Endothelial cell of umbilical vein (primary cell): ENCODE measurements around the gene TSPAN15. TPM values are rescaled to one million over a fixed set of nuclear protein-coding genes. Genes with fewer than 3 reads are reported as not detected.

ENCODE experiments used
- BruUV-seq: library from RNA; stranded (reverse); fragments of 400-500 nt; replicated peaks from 2 replicates; lab custom pipeline; 2021; lab: Mats Ljungman, UMichigan
- CTCF ChIA-PET: fragments of 300-600, 350-600 bp; sonication (Branson Sonifier 250); formaldehyde crosslinking; loops from one replicate; lab custom pipeline; 2021; ENCODE audit warnings: antibody characterized with exemption, inconsistent platforms; lab: Charles Lee
- POLR2A ChIA-PET: fragments of 300-600, 350-600 bp; sonication (Branson Sonifier 250); formaldehyde crosslinking; loops from one replicate; lab custom pipeline; 2021; ENCODE audit warnings: antibody characterized with exemption, inconsistent platforms; lab: Charles Lee
- DNase-seq: peaks from one replicate; pipeline ENCODE4 v3.0.0-alpha.2; 2011; ENCODE audit warnings: low read depth, low spot score
- FAIRE-seq: peaks from 2 replicates; lab custom pipeline; 2011; peaks lifted over from hg19 to GRCh38; lab: Jason Lieb, UNC
- H2AFZ ChIP-seq: 2 replicates; pipeline ENCODE4 v1.6.0; 2012; ENCODE audit warnings: low read depth, low read length, control low read depth, inconsistent platforms
- H3K27ac ChIP-seq: 2 replicates; pipeline ENCODE4 v1.5.1; 2011; ENCODE audit warnings: low read depth, mild to moderate bottlenecking, control low read depth, low read length, moderate library complexity; ENCODE audit not compliant: insufficient read depth
- H3K27me3 ChIP-seq, 2 experiments: 2 replicates each; pipeline versions ENCODE4 v1.6.0 to v1.6.1; 2011; ENCODE audit warnings: low read length in 2 of 2, mixed read lengths in 1 of 2; ENCODE audit not compliant: control insufficient read depth in 2 of 2, insufficient read depth in 2 of 2
- H3K36me3 ChIP-seq, 2 experiments: 2 replicates in 1 of 2; 3 replicates in 1 of 2; pipeline ENCODE4 v1.5.1; 2011; ENCODE audit warnings: low read length in 2 of 2, mild to moderate bottlenecking in 1 of 2, moderate library complexity in 1 of 2; ENCODE audit not compliant: control insufficient read depth in 2 of 2, insufficient read depth in 2 of 2; ENCODE audit errors: extremely low read depth in 1 of 2
- H3K4me1 ChIP-seq: 3 replicates; pipeline ENCODE4 v1.5.1; 2011; ENCODE audit warnings: mild to moderate bottlenecking, low read length; ENCODE audit not compliant: control insufficient read depth, insufficient read depth; ENCODE audit errors: extremely low read depth
- H3K4me2 ChIP-seq: 2 replicates; pipeline ENCODE4 v1.6.1; 2011; ENCODE audit warnings: low read length, control low read depth, mixed read lengths; ENCODE audit not compliant: insufficient read depth
- H3K4me3 ChIP-seq, 3 experiments: fragments of 200-600 bp in 1 of 3; sonication (generic), shearing (Covaris generic) in 1 of 3; replicated peaks in 1 of 3; 2 replicates each; pipeline ENCODE4 v1.5.1; 2011 to 2016; ENCODE audit warnings: control low read depth in 3 of 3, low read length in 3 of 3, mild to moderate bottlenecking in 2 of 3, inconsistent platforms in 1 of 3, low read depth in 1 of 3, moderate library complexity in 1 of 3; ENCODE audit not compliant: insufficient read depth in 1 of 3
- H3K79me2 ChIP-seq: 2 replicates; pipeline ENCODE4 v1.6.0; 2012; ENCODE audit warnings: low read length, inconsistent platforms; ENCODE audit not compliant: control insufficient read depth, insufficient read depth
- H3K9ac ChIP-seq: replicated peaks from 2 replicates; pipeline ENCODE3; 2011; ENCODE audit warnings: low read length, control low read depth; ENCODE audit not compliant: insufficient read depth; ENCODE audit errors: extremely low read depth
- H3K9me1 ChIP-seq: replicated peaks from 3 replicates; pipeline ENCODE4 v1.6.0; 2011; ENCODE audit warnings: mild to moderate bottlenecking, low read length; ENCODE audit not compliant: control insufficient read depth, insufficient read depth; ENCODE audit errors: extremely low read depth
- H3K9me3 ChIP-seq: replicated peaks from 2 replicates; pipeline ENCODE4 v1.5.1; 2012; ENCODE audit warnings: low read length, inconsistent platforms; ENCODE audit not compliant: control insufficient read depth, insufficient read depth
- H4K20me1 ChIP-seq: replicated peaks from 2 replicates; pipeline ENCODE3; 2011; ENCODE audit warnings: mild to moderate bottlenecking, low read length; ENCODE audit not compliant: control insufficient read depth, insufficient read depth; ENCODE audit errors: extremely low read depth
- EZH2 ChIP-seq: IDR thresholded peaks from 2 replicates; pipeline ENCODE4 v1.6.1; 2012; ENCODE audit warnings: borderline replicate concordance, low read depth, mild to moderate bottlenecking, moderate library complexity, low read length, inconsistent platforms; ENCODE audit not compliant: severe bottlenecking
- FOS ChIP-seq: IDR thresholded peaks from 2 replicates; pipeline ENCODE4 v1.6.1; 2011; ENCODE audit warnings: mild to moderate bottlenecking, low read length, moderate library complexity, borderline replicate concordance; ENCODE audit not compliant: insufficient read depth
- GATA2 ChIP-seq: IDR thresholded peaks from 2 replicates; pipeline ENCODE4 v1.7.0; 2011; ENCODE audit warnings: low read depth, mild to moderate bottlenecking, moderate library complexity, mixed read lengths, low read length; ENCODE audit not compliant: insufficient read length, insufficient read depth
- JUN ChIP-seq: IDR thresholded peaks from 2 replicates; pipeline ENCODE4 v1.6.1; 2011; ENCODE audit warnings: borderline replicate concordance, low read depth; ENCODE audit not compliant: insufficient read length, insufficient read depth
- MYC ChIP-seq: IDR thresholded peaks from one replicate; pipeline ENCODE4 v1.6.1; 2011; ENCODE audit warnings: mild to moderate bottlenecking, low read depth, low read length
- POLR2A ChIP-seq: IDR thresholded peaks from 2 replicates; pipeline ENCODE4 v1.6.1; 2012; ENCODE audit warnings: low read depth, mild to moderate bottlenecking, control low read depth, low read length
- POLR2AphosphoS5 ChIP-seq: IDR thresholded peaks from 2 replicates; pipeline ENCODE4 v1.6.1; 2012; ENCODE audit warnings: low read depth, mild to moderate bottlenecking, control low read depth, low read length, moderate library complexity; ENCODE audit not compliant: insufficient read depth
- dilution Hi-C: fragments of 300-500 bp; cut with MboI; formaldehyde crosslinking; loops from one replicate; pipeline ENCODE4 v1.15.0; 2019; ENCODE audit warnings: low sequenced_read_pairs; ENCODE audit not compliant: extremely low pct_ligation_motif_present
- intact Hi-C: fragments of 100-400 bp; cut with micrococcal nuclease; formaldehyde crosslinking; loops from one replicate; pipeline ENCODE4 v1.10.0; 2022
- polyA plus RNA-seq, 4 experiments: library from polyadenylated mRNA; depleted of rRNA in 3 of 4; stranded (reverse) in 3 of 4; unstranded in 1 of 4; fragments of >200 nt; gene quantifications; 2 replicates each; pipeline versions ENCODE4 v1.2.1 to v1.2.3, GENCODE V29; 2011 to 2012; ENCODE audit warnings: missing spikeins in 1 of 4
- total RNA-seq: library from RNA; stranded (reverse); gene quantifications from 2 replicates; pipeline ENCODE4 v1.2.3, GENCODE V29; 2021
- TF ChIP-seq, protein P1 (sequence below), 2 donors: IDR thresholded peaks; 1 replicate in 1 of 2; 2 replicates in 1 of 2; pipeline ENCODE4 v1.5.1; 2011; ENCODE audit warnings: low read length in 2 of 2, mild to moderate bottlenecking in 2 of 2, moderate library complexity in 2 of 2, control low read depth in 1 of 2, inconsistent platforms in 1 of 2, low read depth in 1 of 2; ENCODE audit not compliant: insufficient read depth in 1 of 2; ENCODE audit errors: extremely low read depth in 1 of 2
- TF ChIP-seq, protein P2 (sequence below): IDR thresholded peaks from 2 replicates; pipeline ENCODE4 v1.6.1; 2011; ENCODE audit not compliant: insufficient read depth, insufficient read length

Gene TSPAN15
- total and polyA plus RNA-seq, 2 donors (not counting 3 experiments of a cell fraction or from before 2014, with no cell fraction given) = 78.4 to 189 TPM

DNA sequence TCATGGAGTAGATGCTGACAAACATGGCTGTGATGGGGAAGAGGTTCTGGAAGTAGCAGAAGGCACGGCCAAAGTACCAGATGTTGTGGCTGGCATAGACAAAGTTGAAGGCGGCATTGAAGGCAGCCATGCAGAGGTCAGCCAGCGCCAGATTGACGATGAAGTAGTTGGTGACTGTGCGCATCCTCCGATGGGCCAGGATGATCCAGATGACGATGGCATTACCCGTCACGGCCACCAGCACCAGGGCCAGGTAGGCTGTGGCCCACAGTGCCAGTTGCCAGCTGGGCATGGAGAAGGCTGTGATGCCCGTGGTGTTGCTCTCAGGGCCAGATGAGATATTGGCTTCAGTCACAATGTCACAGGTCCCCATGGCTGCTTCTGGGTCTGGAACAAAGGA is 35.3 kb upstream of the TSPAN15 start:
- no peak overlapping the region for H3K4me3 ChIP-seq
- H3K27ac ChIP-seq = no peak overlapping the region
- H4K20me1 ChIP-seq = no peaks in the 10 kb centered on the region
- no peaks in the 10 kb centered on the region for H3K9me1 ChIP-seq
- dilution Hi-C loops = no loop called here
- FAIRE-seq (no peak), DNase-seq (no peak)
- POLR2A ChIA-PET = no interaction called here
- H3K9me3 ChIP-seq = no peaks in the 10 kb centered on the region
- TF ChIP-seq JUN (no peak), GATA2 (no peak), POLR2A (no peak), FOS (no peak), EZH2 (no peak), POLR2AphosphoS5 (no peak), MYC (no peak)
- TF ChIP-seq, protein P1, sequence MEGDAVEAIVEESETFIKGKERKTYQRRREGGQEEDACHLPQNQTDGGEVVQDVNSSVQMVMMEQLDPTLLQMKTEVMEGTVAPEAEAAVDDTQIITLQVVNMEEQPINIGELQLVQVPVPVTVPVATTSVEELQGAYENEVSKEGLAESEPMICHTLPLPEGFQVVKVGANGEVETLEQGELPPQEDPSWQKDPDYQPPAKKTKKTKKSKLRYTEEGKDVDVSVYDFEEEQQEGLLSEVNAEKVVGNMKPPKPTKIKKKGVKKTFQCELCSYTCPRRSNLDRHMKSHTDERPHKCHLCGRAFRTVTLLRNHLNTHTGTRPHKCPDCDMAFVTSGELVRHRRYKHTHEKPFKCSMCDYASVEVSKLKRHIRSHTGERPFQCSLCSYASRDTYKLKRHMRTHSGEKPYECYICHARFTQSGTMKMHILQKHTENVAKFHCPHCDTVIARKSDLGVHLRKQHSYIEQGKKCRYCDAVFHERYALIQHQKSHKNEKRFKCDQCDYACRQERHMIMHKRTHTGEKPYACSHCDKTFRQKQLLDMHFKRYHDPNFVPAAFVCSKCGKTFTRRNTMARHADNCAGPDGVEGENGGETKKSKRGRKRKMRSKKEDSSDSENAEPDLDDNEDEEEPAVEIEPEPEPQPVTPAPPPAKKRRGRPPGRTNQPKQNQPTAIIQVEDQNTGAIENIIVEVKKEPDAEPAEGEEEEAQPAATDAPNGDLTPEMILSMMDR (IDR thresholded peaks at IDR 0.05; ENCODE audit: extremely low read depth in 1 of 2, insufficient read depth in 1 of 2, low read depth in 1 of 2, low read length in 2 of 2) = no peak
- TF ChIP-seq, protein P2, sequence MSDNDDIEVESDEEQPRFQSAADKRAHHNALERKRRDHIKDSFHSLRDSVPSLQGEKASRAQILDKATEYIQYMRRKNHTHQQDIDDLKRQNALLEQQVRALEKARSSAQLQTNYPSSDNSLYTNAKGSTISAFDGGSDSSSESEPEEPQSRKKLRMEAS = no peak
- H2AFZ ChIP-seq = no peak overlapping the region
- intact Hi-C loops = no loop called here
- CTCF ChIA-PET = interaction anchor here (0.7 to 1.3 kb wide), 2 partner anchors 91 to 99 kb away, joined by 3 read pairs; no protein-coding TSS in a partner anchor
- no TSS peak for BruUV-seq
- no peaks in the 10 kb centered on the region for H3K36me3 ChIP-seq
- H3K79me2 ChIP-seq = no peaks in the 10 kb centered on the region
- H3K4me2 ChIP-seq = no peak overlapping the region
- H3K9ac ChIP-seq = no peak overlapping the region
- peaks cover 6% of the 10 kb centered on the region for H3K4me1 ChIP-seq
- H3K27me3 ChIP-seq = no peaks in the 10 kb centered on the region
